HG02763 (cell line): Measurements from ENCODE around the gene SCAF4.
"Not testable (repeated sequence)": the region's sequence is repeated elsewhere in the genome, so short reads cannot be mapped to it uniquely, and the experiment has no call there.

Source experiments
- ATAC-seq: cut with Tn5 transposase; IDR thresholded peaks from one replicate; pipeline ENCODE4 v1.9.1; 2021; ENCODE audit warnings: mild to moderate bottlenecking, moderate library complexity; ENCODE audit not compliant: unreplicated experiment

SCAF4 gene

GRCh38 chr21:31675960-31676359 is 56.0 kb downstream of the SCAF4 start:
- no peak for ATAC-seq

- ATAC-seq, result no peak
Observed at GRCh38 chr21:31675318-31675717, 56.6 kb downstream of the SCAF4 start.

GRCh38 chr21:31673321-31673912 is 58.5 kb downstream of the SCAF4 start:
- ATAC-seq, result no peak

- ATAC-seq, result no peak
Observed at GRCh38 chr21:31671931-31672330, 60.0 kb downstream of the SCAF4 start.

- no peak for ATAC-seq
Observed at GRCh38 chr21:31671146-31671716, 60.7 kb downstream of the SCAF4 start.

- ATAC-seq, result no peak
Observed at GRCh38 chr21:31670070-31670469, 61.8 kb downstream of the SCAF4 start.

- ATAC-seq, result no peak
Observed at GRCh38 chr21:31668651-31669491, 63.0 kb downstream of the SCAF4 start.

GRCh38 chr21:31667639-31668038 is 64.3 kb downstream of the SCAF4 start:
- ATAC-seq, result no peak

GRCh38 chr21:31667132-31667531 is 64.8 kb downstream of the SCAF4 start:
- ATAC-seq, result no peak

GRCh38 chr21:31666445-31667010 is 65.4 kb downstream of the SCAF4 start:
- ATAC-seq, result no peak

- ATAC-seq, result not testable (repeated sequence)
Observed at GRCh38 chr21:31665869-31666268, 66.0 kb downstream of the SCAF4 start.

GRCh38 chr21:31665397-31665796 is 66.5 kb downstream of the SCAF4 start:
- ATAC-seq, result no peak

GRCh38 chr21:31663584-31664249 is 68.2 kb downstream of the SCAF4 start:
- no peak for ATAC-seq

- ATAC-seq, result no peak
Observed at GRCh38 chr21:31660591-31660990, 71.3 kb downstream of the SCAF4 start.

GRCh38 chr21:31660259-31660565 is 71.7 kb downstream of the SCAF4 start:
- peak; percentile 4 for ATAC-seq

- ATAC-seq, result peak; percentile 94
Observed at GRCh38 chr21:31659536-31660258, 72.2 kb downstream of the SCAF4 start, which contains the start of gene SOD1. SOD1 (plus strand) TSS chr21:31659693; CDS start chr21:31659770, 77 bp downstream.

GRCh38 chr21:31659286-31659535 is 72.7 kb downstream of the SCAF4 start:
- peak; percentile 15 for ATAC-seq

GRCh38 chr21:31658053-31658452 is 73.9 kb downstream of the SCAF4 start:
- no peak for ATAC-seq

- ATAC-seq, result no peak
Observed at GRCh38 chr21:31656199-31657095, 75.5 kb downstream of the SCAF4 start.
